ENCODE measurements around the gene AGBL3. TPM values are rescaled to one million over a fixed set of nuclear protein-coding genes. Genes with fewer than 3 reads are reported as not detected.

Gene AGBL3
- total and polyA plus RNA-seq, 3 donors from 2014 or later = 10.0 to 21.6 (median 13.9) TPM

- intact Hi-C loops (cut with DNase I; ENCODE audit: low total_unique reads) = loop anchor here (10.0 kb wide), 2 partner anchors 183 to 483 kb away; partner anchors contain the start of gene AGBL3
- H3K36me3 ChIP-seq (ENCODE audit: low read depth, missing control alignments) = no peaks in the 10 kb centered on the region
- H3K27ac ChIP-seq = no peak overlapping the region
- TF ChIP-seq, protein P1, sequence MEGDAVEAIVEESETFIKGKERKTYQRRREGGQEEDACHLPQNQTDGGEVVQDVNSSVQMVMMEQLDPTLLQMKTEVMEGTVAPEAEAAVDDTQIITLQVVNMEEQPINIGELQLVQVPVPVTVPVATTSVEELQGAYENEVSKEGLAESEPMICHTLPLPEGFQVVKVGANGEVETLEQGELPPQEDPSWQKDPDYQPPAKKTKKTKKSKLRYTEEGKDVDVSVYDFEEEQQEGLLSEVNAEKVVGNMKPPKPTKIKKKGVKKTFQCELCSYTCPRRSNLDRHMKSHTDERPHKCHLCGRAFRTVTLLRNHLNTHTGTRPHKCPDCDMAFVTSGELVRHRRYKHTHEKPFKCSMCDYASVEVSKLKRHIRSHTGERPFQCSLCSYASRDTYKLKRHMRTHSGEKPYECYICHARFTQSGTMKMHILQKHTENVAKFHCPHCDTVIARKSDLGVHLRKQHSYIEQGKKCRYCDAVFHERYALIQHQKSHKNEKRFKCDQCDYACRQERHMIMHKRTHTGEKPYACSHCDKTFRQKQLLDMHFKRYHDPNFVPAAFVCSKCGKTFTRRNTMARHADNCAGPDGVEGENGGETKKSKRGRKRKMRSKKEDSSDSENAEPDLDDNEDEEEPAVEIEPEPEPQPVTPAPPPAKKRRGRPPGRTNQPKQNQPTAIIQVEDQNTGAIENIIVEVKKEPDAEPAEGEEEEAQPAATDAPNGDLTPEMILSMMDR (IDR thresholded peaks at IDR 0.05) = no peak
- TF ChIP-seq POLR2A (IDR thresholded peaks at IDR 0.05) = no peak
- no peak for DNase-seq
- WGBS, 2 donors = 32 to 52% methylated on average over 6 to 9 of the region's 9 CpGs
- peaks cover 16% of the 10 kb centered on the region for H3K4me1 ChIP-seq
- H3K9me3 ChIP-seq = no peaks in the 10 kb centered on the region
- no peaks in the 10 kb centered on the region for H3K27me3 ChIP-seq
- no peak overlapping the region for H3K4me3 ChIP-seq
Observed at GRCh38 chr7:135168001-135168400, 181.7 kb downstream of the AGBL3 start.

- no peak for TF ChIP-seq POLR2A (IDR thresholded peaks at IDR 0.05)
- TF ChIP-seq, protein P1 (IDR thresholded peaks at IDR 0.05) = no peak
- WGBS, 2 donors = 63 to 83% methylated on average over 13 of the region's 13 CpGs
- peak overlapping the region in 1 of 2 donors; percentile 93 for H3K27ac ChIP-seq
- no peaks in the 10 kb centered on the region for H3K36me3 ChIP-seq (ENCODE audit: low read depth, missing control alignments)
- no peak for DNase-seq
- no peak overlapping the region for H3K4me3 ChIP-seq
- H3K4me1 ChIP-seq = peaks cover 16% of the 10 kb centered on the region
- H3K9me3 ChIP-seq = no peaks in the 10 kb centered on the region
- no peaks in the 10 kb centered on the region for H3K27me3 ChIP-seq
- intact Hi-C loops (cut with DNase I; ENCODE audit: low total_unique reads) = loop anchor here (10.0 kb wide), 2 partner anchors 184 to 484 kb away; partner anchors contain the start of gene AGBL3
Observed at GRCh38 chr7:135168489-135169140, 182.3 kb downstream of the AGBL3 start.

- peaks cover 16% of the 10 kb centered on the region for H3K4me1 ChIP-seq
- TF ChIP-seq, protein P1 (IDR thresholded peaks at IDR 0.05) = no peak
- TF ChIP-seq POLR2A (IDR thresholded peaks at IDR 0.05) = no peak
Observed at GRCh38 chr7:135169141-135169963, 183.0 kb downstream of the AGBL3 start.

DNA sequence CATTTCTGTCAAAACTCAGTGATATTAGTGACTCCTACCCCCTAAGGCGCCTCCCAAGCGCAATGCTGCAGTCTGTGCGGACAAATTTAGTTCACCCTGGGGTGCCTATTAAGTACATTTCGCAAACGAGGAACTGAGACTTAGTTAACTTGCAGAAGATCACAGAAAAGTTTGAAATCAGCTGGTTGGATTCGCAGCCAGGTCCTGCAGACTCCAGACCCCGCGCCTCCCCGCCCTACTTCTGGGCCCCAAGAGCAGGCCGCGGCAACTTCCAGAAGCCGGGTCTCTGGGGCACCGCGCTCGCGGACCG lies 183.6 kb downstream of the AGBL3 start:
- intact Hi-C loops (cut with DNase I; ENCODE audit: low total_unique reads) = loop anchor here (10.0 kb wide), 2 partner anchors 185 to 485 kb away; partner anchors contain the start of gene AGBL3
- H3K27ac ChIP-seq = peak overlapping the region; percentile 84 to 93
- 2 to 4% methylated on average over 9 to 17 of the region's 17 CpGs for WGBS, 2 donors
- TF ChIP-seq, protein P1 (IDR thresholded peaks at IDR 0.05) = no peak
- no peak for TF ChIP-seq POLR2A (IDR thresholded peaks at IDR 0.05)
- no peaks in the 10 kb centered on the region for H3K36me3 ChIP-seq (ENCODE audit: low read depth, missing control alignments)
- peak; percentile 67 for DNase-seq
- H3K27me3 ChIP-seq = no peaks in the 10 kb centered on the region
- peak overlapping the region; percentile 73 to 79 for H3K4me3 ChIP-seq
- H3K9me3 ChIP-seq = no peaks in the 10 kb centered on the region
- H3K4me1 ChIP-seq = peaks cover 16% of the 10 kb centered on the region

More at GRCh38 chr7:135169141-135169963, 183.0 kb downstream of the AGBL3 start:
- H3K4me3 ChIP-seq = peak overlapping the region; percentile 73 to 79
- H3K27me3 ChIP-seq = no peaks in the 10 kb centered on the region
- peak overlapping the region; percentile 84 to 93 for H3K27ac ChIP-seq
- no peak for DNase-seq
- H3K36me3 ChIP-seq (ENCODE audit: low read depth, missing control alignments) = no peaks in the 10 kb centered on the region
- WGBS, 2 donors = 44 to 59% methylated on average over 11 of the region's 11 CpGs
- no peaks in the 10 kb centered on the region for H3K9me3 ChIP-seq
- intact Hi-C loops (cut with DNase I; ENCODE audit: low total_unique reads) = loop anchor here (10.0 kb wide), 2 partner anchors 185 to 485 kb away; partner anchors contain the start of gene AGBL3
